NCI-H2081 treated with DMSO at 0.1 percent for 48 hours (cell line): ENCODE measurements around the gene CPLX3.

Source experiments
- DNase-seq: peaks from one replicate; lab custom pipeline; 2025; lab: John Stamatoyannopoulos, UW

CPLX3 gene

GRCh38 chr15:74872702-74873035 is 46.2 kb downstream of the CPLX3 start:
- DNase-seq: no peak

GRCh38 chr15:74873036-74873755 is 46.8 kb downstream of the CPLX3 start, which contains the start of gene SCAMP2:
TSS of gene SCAMP2 (minus strand) at chr15:74873365. CDS start at chr15:74873255, 110 bp downstream.
- DNase-seq: peak; percentile 62

- DNase-seq: no peak
These were observed 47.5 kb downstream of the CPLX3 start for GRCh38 chr15:74873756-74874424.

DNA sequence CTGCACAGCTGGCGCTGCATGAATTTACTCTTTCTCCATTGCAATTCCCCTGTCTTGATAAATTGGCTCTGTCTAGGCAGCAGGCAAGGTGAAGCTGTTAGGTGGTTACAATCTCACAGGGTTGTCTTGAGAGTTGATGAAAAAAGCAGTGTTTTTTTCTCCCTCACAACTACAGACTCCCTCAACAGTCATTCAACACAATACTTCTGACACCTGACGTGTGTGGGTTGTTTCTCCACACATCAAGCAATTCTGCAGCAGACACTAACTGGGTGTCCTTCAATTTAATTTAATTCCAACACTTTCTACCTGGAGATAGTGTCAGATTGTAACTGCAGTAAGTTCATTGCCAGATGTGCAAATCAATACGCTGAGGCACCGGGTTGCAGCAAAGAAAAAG is 51.8 kb downstream of the CPLX3 start:
- no peak for DNase-seq
